Tibial nerve (tissue), 4 donors: ENCODE data around the gene EXD3. TPM values are rescaled to one million over a fixed set of nuclear protein-coding genes. Genes with fewer than 3 reads are reported as not detected.

Experiments
- DNase-seq, 2 donors: peaks; one replicate each; pipeline ENCODE4 v3.0.0-alpha.2; 2019; ENCODE audit warnings: low spot score in 2 of 2
- H3K27ac ChIP-seq, 4 donors: fragments of 200-600 bp; sonication (generic) in 3 of 4; one replicate each; pipeline ENCODE4 v1.5.1; 2017 to 2019; ENCODE audit warnings: mild to moderate bottlenecking in 1 of 4
- H3K27me3 ChIP-seq, 2 donors: fragments of 200-600 bp; sonication (generic) in 1 of 2; one replicate each; pipeline versions ENCODE4 v1.5.1 to v1.6.0; 2017 to 2019
- H3K36me3 ChIP-seq, 3 donors: fragments of 200-600 bp; sonication (generic); one replicate each; pipeline ENCODE4 v1.5.1; 2018 to 2019
- H3K4me1 ChIP-seq, 4 donors: fragments of 200-600 bp; sonication (generic) in 3 of 4; one replicate each; pipeline ENCODE4 v1.5.1; 2017 to 2019
- H3K4me3 ChIP-seq, 4 donors: fragments of 200-600 bp; sonication (generic) in 3 of 4; one replicate each; pipeline ENCODE4 v1.5.1; 2017 to 2019; ENCODE audit warnings: mild to moderate bottlenecking in 1 of 4, moderate library complexity in 1 of 4
- H3K9me3 ChIP-seq, 4 donors: fragments of 200-600 bp; sonication (generic) in 3 of 4; one replicate each; pipeline ENCODE4 v1.5.1; 2017 to 2019
- EP300 ChIP-seq, 2 donors: sonication (generic); formaldehyde crosslinking; IDR thresholded peaks; one replicate each; pipeline ENCODE4 v1.6.1; 2017; ENCODE audit warnings: antibody characterized with exemption in 2 of 2, mild to moderate bottlenecking in 1 of 2
- POLR2A ChIP-seq, 2 donors: fragments of 450-650 bp; IDR thresholded peaks; one replicate each; pipeline ENCODE4 v1.6.1; 2017; ENCODE audit warnings: antibody characterized with exemption in 2 of 2, mild to moderate bottlenecking in 2 of 2, moderate library complexity in 2 of 2
- WGBS, 2 donors: methylation state at CpG; one replicate each; pipeline ENCODE4 v1.1.5; 2018; 5-methylcytosine and 5-hydroxymethylcytosine counted together
- total RNA-seq, 4 donors: library from RNA; depleted of rRNA; stranded (reverse); fragments of >200 nt; gene quantifications; one replicate each; pipeline ENCODE4 v1.1.0, GENCODE V29; 2016
- TF ChIP-seq, protein P1 (sequence below), 5 experiments: fragments of 200-600 bp in 3 of 5; fragments of 450-650 bp in 2 of 5; sonication (generic) in 3 of 5; IDR thresholded peaks; one replicate each; pipeline ENCODE4 v1.5.1; 2016 to 2019; ENCODE audit warnings: antibody characterized with exemption in 5 of 5, mild to moderate bottlenecking in 3 of 5, moderate library complexity in 2 of 5

EXD3 gene
- total RNA-seq, 4 donors from 2014 or later = 27.6 to 99.9 (median 55.2) TPM

- Histone ChIP-seq H3K9me3 (peaks cover 0 to 4% (median 0%) of the 10 kb centered on the region in 4 donors), H3K36me3 (no peaks in the 10 kb centered on the region), H3K4me1 (peaks cover 0 to 22% (median 8%) of the 10 kb centered on the region in 4 donors), H3K27ac (no peak overlapping the region), H3K27me3 (peaks cover 0 to 53% of the 10 kb centered on the region in 2 donors), H3K4me3 (no peak overlapping the region)
- WGBS, 2 donors = 64 to 67% methylated on average over 12 to 17 of the region's 18 CpGs
- TF ChIP-seq POLR2A (IDR thresholded peaks at IDR 0.05) (no peak), EP300 (IDR thresholded peaks at IDR 0.05) (no peak)
- TF ChIP-seq, protein P1, sequence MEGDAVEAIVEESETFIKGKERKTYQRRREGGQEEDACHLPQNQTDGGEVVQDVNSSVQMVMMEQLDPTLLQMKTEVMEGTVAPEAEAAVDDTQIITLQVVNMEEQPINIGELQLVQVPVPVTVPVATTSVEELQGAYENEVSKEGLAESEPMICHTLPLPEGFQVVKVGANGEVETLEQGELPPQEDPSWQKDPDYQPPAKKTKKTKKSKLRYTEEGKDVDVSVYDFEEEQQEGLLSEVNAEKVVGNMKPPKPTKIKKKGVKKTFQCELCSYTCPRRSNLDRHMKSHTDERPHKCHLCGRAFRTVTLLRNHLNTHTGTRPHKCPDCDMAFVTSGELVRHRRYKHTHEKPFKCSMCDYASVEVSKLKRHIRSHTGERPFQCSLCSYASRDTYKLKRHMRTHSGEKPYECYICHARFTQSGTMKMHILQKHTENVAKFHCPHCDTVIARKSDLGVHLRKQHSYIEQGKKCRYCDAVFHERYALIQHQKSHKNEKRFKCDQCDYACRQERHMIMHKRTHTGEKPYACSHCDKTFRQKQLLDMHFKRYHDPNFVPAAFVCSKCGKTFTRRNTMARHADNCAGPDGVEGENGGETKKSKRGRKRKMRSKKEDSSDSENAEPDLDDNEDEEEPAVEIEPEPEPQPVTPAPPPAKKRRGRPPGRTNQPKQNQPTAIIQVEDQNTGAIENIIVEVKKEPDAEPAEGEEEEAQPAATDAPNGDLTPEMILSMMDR (IDR thresholded peaks at IDR 0.05) = no peak
- no peak for DNase-seq
Observed at GRCh38 chr9:137439158-137439714, 16.3 kb upstream of the EXD3 start.

GRCh38 chr9:137438591-137439157, 15.7 kb upstream of the EXD3 start:
- Histone ChIP-seq H3K27ac (no peak overlapping the region), H3K9me3 (peaks cover 0 to 4% (median 0%) of the 10 kb centered on the region in 4 donors), H3K36me3 (no peaks in the 10 kb centered on the region), H3K4me1 (peaks cover 0 to 22% (median 8%) of the 10 kb centered on the region in 4 donors), H3K4me3 (no peak overlapping the region), H3K27me3 (peaks cover 0 to 49% of the 10 kb centered on the region in 2 donors)
- WGBS, 2 donors = 72 to 83% methylated on average over 12 of the region's 22 CpGs
- TF ChIP-seq EP300 (IDR thresholded peaks at IDR 0.05) (no peak), POLR2A (IDR thresholded peaks at IDR 0.05) (no peak)
- TF ChIP-seq, protein P1 (IDR thresholded peaks at IDR 0.05) = no peak
- no peak for DNase-seq

DNA sequence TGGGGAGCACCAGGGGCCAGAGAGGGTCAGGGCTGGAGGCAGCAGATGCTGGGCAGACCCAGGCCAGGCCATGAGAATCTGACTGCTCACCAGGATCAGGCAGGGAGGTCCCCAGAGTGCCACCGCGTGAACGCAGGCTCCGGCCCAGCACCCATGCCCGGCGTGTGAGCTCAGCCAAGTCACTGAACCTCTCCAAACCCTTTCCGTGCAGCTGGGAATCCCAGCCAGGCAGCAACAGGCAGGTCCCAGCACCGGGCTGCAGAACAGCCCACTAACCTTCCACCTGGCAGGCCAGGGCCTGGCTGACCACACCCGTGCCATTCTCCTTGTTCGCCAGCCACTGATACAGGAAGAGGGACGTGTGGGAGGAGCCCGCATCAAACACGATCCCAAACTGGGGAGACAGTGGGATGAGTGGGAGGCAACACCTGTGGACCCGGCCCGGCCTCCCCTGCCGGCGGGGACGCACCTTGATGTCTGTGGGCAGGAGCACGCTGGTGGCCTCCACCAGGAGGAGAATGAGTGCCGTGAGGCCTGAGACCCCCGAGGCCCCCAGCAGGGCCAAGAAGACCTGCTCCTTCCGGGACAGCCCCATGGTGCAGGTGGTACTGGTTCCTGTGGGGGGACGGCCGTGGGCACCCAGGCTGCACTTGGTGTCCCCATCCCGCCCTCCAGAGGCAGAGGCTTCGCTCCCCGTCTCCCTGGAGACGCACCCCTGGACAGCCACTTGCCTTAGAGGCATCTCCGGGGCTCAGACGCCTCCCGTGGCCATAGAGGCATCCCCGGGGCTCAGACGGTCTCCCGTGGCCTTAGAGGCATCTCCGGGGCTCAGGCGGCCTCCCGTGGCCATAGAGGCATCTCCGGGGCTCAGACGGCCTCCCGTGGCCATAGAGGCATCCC, 15.0 kb upstream of the EXD3 start:
- TF ChIP-seq EP300 (IDR thresholded peaks at IDR 0.05) = no peak
- no peak for TF ChIP-seq POLR2A (IDR thresholded peaks at IDR 0.05)
- TF ChIP-seq, protein P1 (IDR thresholded peaks at IDR 0.05) = no peak
- Histone ChIP-seq H3K4me1 (peaks cover 0 to 22% (median 8%) of the 10 kb centered on the region in 4 donors), H3K27ac (no peak overlapping the region), H3K36me3 (peaks cover 0 to 7% (median 0%) of the 10 kb centered on the region in 3 donors), H3K27me3 (peaks cover 0 to 42% of the 10 kb centered on the region in 2 donors), H3K9me3 (peaks cover 0 to 4% (median 0%) of the 10 kb centered on the region in 4 donors), H3K4me3 (no peak overlapping the region)
- DNase-seq = no peak
- WGBS, 2 donors = 77 to 84% methylated on average over 24 to 28 of the region's 40 CpGs

GRCh38 chr9:137436761-137437600, 14.0 kb upstream of the EXD3 start:
- no peak for TF ChIP-seq POLR2A (IDR thresholded peaks at IDR 0.05)
- no peak for TF ChIP-seq EP300 (IDR thresholded peaks at IDR 0.05)
- TF ChIP-seq, protein P1 (IDR thresholded peaks at IDR 0.05) = no peak
- H3K27me3 ChIP-seq = peaks cover 0 to 32% of the 10 kb centered on the region in 2 donors

More at GRCh38 chr9:137436761-137437600, 14.0 kb upstream of the EXD3 start:
- H3K4me3 ChIP-seq = no peak overlapping the region
- no peak for DNase-seq
- 71 to 80% methylated on average over 4 to 11 of the region's 24 CpGs for WGBS, 2 donors
- H3K27ac ChIP-seq = no peak overlapping the region
- H3K36me3 ChIP-seq = peaks cover 0 to 8% (median 0%) of the 10 kb centered on the region in 3 donors
- peaks cover 0 to 22% (median 8%) of the 10 kb centered on the region in 4 donors for H3K4me1 ChIP-seq
- peaks cover 0 to under 1% (median 0%) of the 10 kb centered on the region in 4 donors for H3K9me3 ChIP-seq
